GM12865 (cell line): ENCODE data around the gene PARP8.
"Not testable (repeated sequence)": the region's sequence is repeated elsewhere in the genome, so short reads cannot be mapped to it uniquely, and the experiment has no call there.

ENCODE experiments used
- DNase-seq: peaks from one replicate; pipeline ENCODE4 v3.0.0; 2010; ENCODE audit warnings: low read depth
- H3K4me3 ChIP-seq: 2 replicates; pipeline ENCODE4 v1.5.1; 2011; ENCODE audit warnings: mild to moderate bottlenecking, low read depth, low read length, control low read depth
- CTCF ChIP-seq: IDR thresholded peaks from 2 replicates; pipeline ENCODE4 v1.5.1; 2011; ENCODE audit warnings: low read length, control low read depth, low read depth, inconsistent platforms; ENCODE audit not compliant: insufficient read depth; ENCODE audit errors: missing control alignments

Gene PARP8

GRCh38 chr5:50767588-50767987 is 101.2 kb downstream of the PARP8 start:
- no peak for DNase-seq
- H3K4me3 ChIP-seq, result no peak overlapping the region
- no peak for TF ChIP-seq CTCF

GRCh38 chr5:50768634-50769033 is 102.2 kb downstream of the PARP8 start:
- DNase-seq, result no peak
- TF ChIP-seq CTCF, result no peak
- no peak overlapping the region for H3K4me3 ChIP-seq

- H3K4me3 ChIP-seq, result no peak overlapping the region
- TF ChIP-seq CTCF, result no peak
- DNase-seq, result no peak
Measured at GRCh38 chr5:50770441-50770840, 104.0 kb downstream of the PARP8 start.

- not testable (repeated sequence) for DNase-seq, H3K4me3 ChIP-seq
Measured at GRCh38 chr5:50774446-50775175, 108.2 kb downstream of the PARP8 start.

- H3K4me3 ChIP-seq, result no peak overlapping the region
- TF ChIP-seq CTCF, result no peak
- DNase-seq, result no peak
Measured at GRCh38 chr5:50786073-50786472, 119.6 kb downstream of the PARP8 start.

GRCh38 chr5:50791813-50792212 is 125.4 kb downstream of the PARP8 start:
- no peak overlapping the region for H3K4me3 ChIP-seq
- DNase-seq, result no peak
- no peak for TF ChIP-seq CTCF

GRCh38 chr5:50792843-50793242 is 126.4 kb downstream of the PARP8 start:
- H3K4me3 ChIP-seq, result no peak overlapping the region
- TF ChIP-seq CTCF, result no peak
- DNase-seq, result no peak

- no peak for DNase-seq
- no peak overlapping the region for H3K4me3 ChIP-seq
- no peak for TF ChIP-seq CTCF
Measured at GRCh38 chr5:50794812-50795211, 128.4 kb downstream of the PARP8 start.
